Frontal cortex (tissue), 4 donors: Measurements from ENCODE around the gene ZNF185. TPM values are rescaled to one million over a fixed set of nuclear protein-coding genes. Genes with fewer than 3 reads are reported as not detected.

Source experiments
- DNase-seq, 2 donors: peaks; one replicate each; pipeline ENCODE4 v3.0.0; 2012; ENCODE audit warnings: low spot score in 2 of 2
- FAIRE-seq: peaks from 2 replicates; lab custom pipeline; 2012; peaks lifted over from hg19 to GRCh38; lab: Jason Lieb, UNC
- total RNA-seq: library from RNA; depleted of rRNA; stranded (reverse); fragments of >200 nt; gene quantifications from one replicate; pipeline ENCODE4 v1.2.3, GENCODE V29; 2014
- donor health status: control.
- donor health status: control.
- donor health status: control.

Gene ZNF185
- total RNA-seq, 1 donor from 2014 or later = 2.4 TPM

- no peak for DNase-seq
- FAIRE-seq = no peak
These were observed 46.0 kb downstream of the ZNF185 start for GRCh38 chrX:152943826-152944225.

GRCh38 chrX:152945021-152945979 is 47.4 kb downstream of the ZNF185 start:
- no peak for FAIRE-seq

GRCh38 chrX:152946681-152947080 is 48.8 kb downstream of the ZNF185 start:
- DNase-seq = no peak
- FAIRE-seq = no peak

More at GRCh38 chrX:152945021-152945979, 47.4 kb downstream of the ZNF185 start:
- no peak for DNase-seq

Other genes starting within 250 kb of the ZNF185 start
- not detected for gene MAGEA3, start 199.3 kb upstream of the ZNF185 start, total RNA-seq
- gene CSAG2, start 188.8 kb upstream of the ZNF185 start, total RNA-seq = not detected
- not detected for gene MAGEA2B, start 183.4 kb upstream of the ZNF185 start, total RNA-seq
- not detected for gene CSAG1, start 164.3 kb upstream of the ZNF185 start, total RNA-seq
- gene MAGEA12, start 164.3 kb upstream of the ZNF185 start, total RNA-seq = not detected
- gene MAGEA2, start 144.2 kb upstream of the ZNF185 start, total RNA-seq = not detected
- gene CSAG3, start 138.8 kb upstream of the ZNF185 start, total RNA-seq = not detected
- gene MAGEA6, start 128.4 kb upstream of the ZNF185 start, total RNA-seq = not detected
- gene CETN2, start 67.3 kb upstream of the ZNF185 start, total RNA-seq = 59.5 TPM
- gene NSDHL, start 67.0 kb upstream of the ZNF185 start, total RNA-seq = 34.2 TPM
- 2.4 TPM for gene PNMA5, start 96.0 kb downstream of the ZNF185 start, total RNA-seq
- gene PNMA3, start 158.4 kb downstream of the ZNF185 start, total RNA-seq = 12.6 TPM
- gene PNMA6A, start 174.4 kb downstream of the ZNF185 start, total RNA-seq = 23.2 TPM